Liver (tissue), 9 donors: ENCODE measurements around the gene SLC9C1. TPM values are rescaled to one million over a fixed set of nuclear protein-coding genes. Genes with fewer than 3 reads are reported as not detected.

Experiments
- DNase-seq: peaks from one replicate; pipeline ENCODE4 v3.0.0-alpha.2; 2017; ENCODE audit warnings: low spot score
- H3K27ac ChIP-seq, 2 donors: one replicate each; pipeline ENCODE4 v1.7.0; 2013; ENCODE audit warnings: inconsistent platforms in 2 of 2, low read length in 2 of 2, control low read depth in 1 of 2, low read depth in 1 of 2, mild to moderate bottlenecking in 1 of 2
- H3K27me3 ChIP-seq, 4 donors: one replicate each; pipeline versions ENCODE4 v1.6.1 to v1.7.0; 2013; ENCODE audit warnings: low read length in 3 of 4, inconsistent platforms in 1 of 4, mild to moderate bottlenecking in 1 of 4, moderate library complexity in 1 of 4; ENCODE audit not compliant: control insufficient read depth in 4 of 4, insufficient read depth in 4 of 4
- H3K36me3 ChIP-seq, 4 donors: one replicate each; pipeline versions ENCODE4 v1.6.1 to v1.7.0; 2013; ENCODE audit warnings: low read length in 3 of 4, mild to moderate bottlenecking in 3 of 4, low read depth in 1 of 4, moderate library complexity in 1 of 4; ENCODE audit not compliant: control insufficient read depth in 4 of 4, insufficient read depth in 3 of 4
- H3K4me1 ChIP-seq, 4 donors: one replicate each; pipeline versions ENCODE4 v1.6.1 to v1.7.0; 2013; ENCODE audit warnings: low read length in 3 of 4, mild to moderate bottlenecking in 3 of 4, moderate library complexity in 1 of 4; ENCODE audit not compliant: control insufficient read depth in 4 of 4, insufficient read depth in 4 of 4
- H3K4me3 ChIP-seq, 3 donors: one replicate each; pipeline versions ENCODE4 v1.6.1 to v1.7.0; 2013; ENCODE audit warnings: low read length in 3 of 3, control low read depth in 1 of 3, low read depth in 1 of 3, mild to moderate bottlenecking in 1 of 3
- H3K9ac ChIP-seq, 2 donors: one replicate each; pipeline ENCODE4 v1.7.0; 2013; ENCODE audit warnings: low read length in 2 of 2, mild to moderate bottlenecking in 2 of 2, moderate library complexity in 2 of 2, control low read depth in 1 of 2, low read depth in 1 of 2
- H3K9me3 ChIP-seq, 4 donors: one replicate each; pipeline versions ENCODE4 v1.6.1 to v1.7.0; 2013; ENCODE audit warnings: low read length in 3 of 4; ENCODE audit not compliant: control insufficient read depth in 4 of 4
- ATF3 ChIP-seq: IDR thresholded peaks from 2 replicates; pipeline ENCODE4 v1.6.1; 2016; ENCODE audit warnings: antibody characterized with exemption
- CTCF ChIP-seq: fragments of 150-350 bp; IDR thresholded peaks from 2 replicates; pipeline ENCODE4 v1.5.1; 2017; ENCODE audit warnings: improper control_type of control experiment, low read depth, low read length; ENCODE audit not compliant: missing input control
- EGR1 ChIP-seq, 2 donors: IDR thresholded peaks; 2 replicates each; pipeline ENCODE4 v1.6.1; 2016 to 2018; ENCODE audit warnings: antibody characterized with exemption in 2 of 2, low read depth in 2 of 2
- FOXA1 ChIP-seq: IDR thresholded peaks from 2 replicates; pipeline ENCODE4 v1.6.1; 2016; ENCODE audit warnings: antibody characterized with exemption
- FOXA2 ChIP-seq: IDR thresholded peaks from 2 replicates; pipeline ENCODE4 v1.6.1; 2016; ENCODE audit warnings: antibody characterized with exemption
- GABPA ChIP-seq, 2 donors: IDR thresholded peaks in 1 of 2; conservative IDR thresholded peaks in 1 of 2; 2 replicates each; pipeline ENCODE4 v1.6.1; 2016; ENCODE audit warnings: antibody characterized with exemption in 2 of 2, mild to moderate bottlenecking in 1 of 2, moderate library complexity in 1 of 2
- HNF4A ChIP-seq, 2 donors: conservative IDR thresholded peaks; 2 replicates each; pipeline ENCODE4 v1.6.1; 2016; ENCODE audit warnings: antibody characterized with exemption in 2 of 2, mild to moderate bottlenecking in 2 of 2
- HNF4G ChIP-seq: IDR thresholded peaks from 2 replicates; pipeline ENCODE4 v1.6.1; 2016; ENCODE audit warnings: antibody characterized with exemption
- JUND ChIP-seq, 2 donors: IDR thresholded peaks; 2 replicates each; pipeline ENCODE4 v1.6.1; 2016; ENCODE audit warnings: antibody characterized with exemption in 2 of 2
- MAX ChIP-seq: IDR thresholded peaks from 2 replicates; pipeline ENCODE4 v1.6.1; 2016; ENCODE audit warnings: antibody characterized with exemption
- NR2F2 ChIP-seq: IDR thresholded peaks from 2 replicates; pipeline ENCODE4 v1.6.1; 2016; ENCODE audit warnings: antibody characterized with exemption
- REST ChIP-seq: IDR thresholded peaks from 2 replicates; pipeline ENCODE4 v1.6.1; 2016; ENCODE audit warnings: antibody characterized with exemption, mild to moderate bottlenecking
- RXRA ChIP-seq, 2 donors: IDR thresholded peaks; 2 replicates each; pipeline ENCODE4 v1.6.1; 2017 to 2018; ENCODE audit warnings: antibody characterized with exemption in 2 of 2, mild to moderate bottlenecking in 1 of 2
- TAF1 ChIP-seq: conservative IDR thresholded peaks from 2 replicates; pipeline ENCODE4 v1.6.1; 2016; ENCODE audit warnings: antibody characterized with exemption, mild to moderate bottlenecking
- YY1 ChIP-seq: IDR thresholded peaks from 2 replicates; pipeline ENCODE4 v1.6.1; 2016; ENCODE audit warnings: antibody characterized with exemption, mild to moderate bottlenecking
- ZBTB33 ChIP-seq: IDR thresholded peaks from 2 replicates; pipeline ENCODE4 v1.6.1; 2016; ENCODE audit warnings: antibody characterized with exemption
- WGBS: extraction: QIAGEN DNeasy Blood & Tissue Kit; methylation state at CpG from one replicate; pipeline ENCODE4 v1.1.7; 2013; 5-methylcytosine and 5-hydroxymethylcytosine counted together
- polyA plus RNA-seq, 2 donors: library from polyadenylated mRNA; stranded (reverse) in 1 of 2; unstranded in 1 of 2; fragments of 200-250 nt in 1 of 2; fragments of >200 nt in 1 of 2; fragmentation: Nextera tagmentation in 1 of 2; extraction: Ambion mirVana in 1 of 2; gene quantifications; one replicate each; pipeline versions ENCODE4 v1.2.1 to v1.2.3, GENCODE V29; 2013 to 2015
- total RNA-seq, 2 donors: library from RNA; depleted of rRNA; stranded (reverse); fragments of >200 nt; gene quantifications; one replicate each; pipeline ENCODE4 v1.2.3, GENCODE V29; 2014
- donor health status: healthy.
- donor health status: healthy.
- donor health status: healthy.
- donor health status: healthy.
- donor health status: healthy.

Gene SLC9C1
- total and polyA plus RNA-seq, 4 donors: 0.28 TPM; not detected in 3

GRCh38 chr3:112338727-112339056 lies 44.7 kb upstream of the SLC9C1 start:
- DNase-seq: no peak
- 65% methylated on average over 2 of the region's 2 CpGs for WGBS
- Histone ChIP-seq H3K4me3 (no peak overlapping the region), H3K9me3 (peaks cover 0 to 2% (median 0%) of the 10 kb centered on the region in 4 donors), H3K27ac (no peak overlapping the region), H3K4me1 (no peaks in the 10 kb centered on the region), H3K27me3 (peaks cover 0 to 3% (median 0%) of the 10 kb centered on the region in 4 donors), H3K9ac (no peak overlapping the region), H3K36me3 (no peaks in the 10 kb centered on the region)
- no peak for TF ChIP-seq JUND (IDR thresholded peaks at IDR 0.05)
- TF ChIP-seq ZBTB33: no peak
- TF ChIP-seq MAX: no peak
- TF ChIP-seq HNF4A (conservative IDR thresholded peaks at IDR 0.05): no peak
- TF ChIP-seq REST: no peak
- TF ChIP-seq RXRA (IDR thresholded peaks at IDR 0.05): no peak

GRCh38 chr3:112338021-112338726 lies 44.2 kb upstream of the SLC9C1 start:
- Histone ChIP-seq H3K4me3 (no peak overlapping the region), H3K27ac (no peak overlapping the region), H3K4me1 (peaks cover 0 to 4% (median 1%) of the 10 kb centered on the region in 4 donors), H3K36me3 (no peaks in the 10 kb centered on the region), H3K9ac (no peak overlapping the region), H3K9me3 (peaks cover 0 to under 1% (median 0%) of the 10 kb centered on the region in 4 donors), H3K27me3 (peaks cover 0 to 3% (median under 1%) of the 10 kb centered on the region in 4 donors)
- TF ChIP-seq HNF4G (no peak), HNF4A (conservative IDR thresholded peaks at IDR 0.05) (no peak), MAX (no peak), FOXA1 (no peak), YY1 (no peak), GABPA (IDR thresholded peaks at IDR 0.05 in 1 of 2, conservative IDR thresholded peaks at IDR 0.05 in 1 of 2) (no peak), JUND (IDR thresholded peaks at IDR 0.05) (no peak), ATF3 (no peak), FOXA2 (no peak), EGR1 (IDR thresholded peaks at IDR 0.05; ENCODE audit: low read depth in 2 of 2) (no peak), RXRA (IDR thresholded peaks at IDR 0.05) (no peak), TAF1 (no peak), CTCF (no peak), NR2F2 (no peak), ZBTB33 (no peak), REST (no peak)
- WGBS: 82% methylated on average over 6 of the region's 6 CpGs
- no peak for DNase-seq
